ENCODE data around the gene NUTM2F.
"Not testable (repeated sequence)": the region's sequence is repeated elsewhere in the genome, so short reads cannot be mapped to it uniquely, and the experiment has no call there.

NUTM2F gene

GRCh38 chr9:94328544-94328943 lies at the start of gene NUTM2F:
Gene NUTM2F, minus strand, starts transcription at chr9:94328644. Its CDS starts 21 bp downstream, at chr9:94328623.
- DNase-seq; intact Hi-C loops (cut with DNase I; ENCODE audit: low total_unique reads); H3K4me3 ChIP-seq; H3K27ac ChIP-seq; H3K9me3 ChIP-seq; H3K4me1 ChIP-seq; H3K27me3 ChIP-seq; H3K36me3 ChIP-seq: not testable (repeated sequence)

GRCh38 chr9:94375197-94375596 lies 46.8 kb upstream of the NUTM2F start:
- H3K4me3 ChIP-seq = peak overlapping the region; percentile 66 to 68
- H3K27me3 ChIP-seq; H3K4me1 ChIP-seq; intact Hi-C loops (cut with DNase I; ENCODE audit: low total_unique reads); H3K36me3 ChIP-seq; H3K9me3 ChIP-seq; DNase-seq: not testable (repeated sequence)
- peak overlapping the region; percentile 69 to 75 for H3K27ac ChIP-seq

GRCh38 chr9:94374176-94375056 lies 46.0 kb upstream of the NUTM2F start:
- peak; percentile 90 to 96 for DNase-seq
- H3K4me1 ChIP-seq; H3K9me3 ChIP-seq; H3K27me3 ChIP-seq; intact Hi-C loops (cut with DNase I; ENCODE audit: low total_unique reads); H3K36me3 ChIP-seq: not testable (repeated sequence)
- peak overlapping the region; percentile 66 to 68 for H3K4me3 ChIP-seq
- H3K27ac ChIP-seq = peak overlapping the region; percentile 69 to 75

GRCh38 chr9:94373779-94374175 lies 45.3 kb upstream of the NUTM2F start:
- H3K27me3 ChIP-seq; H3K36me3 ChIP-seq; DNase-seq; intact Hi-C loops (cut with DNase I; ENCODE audit: low total_unique reads); H3K9me3 ChIP-seq; H3K4me1 ChIP-seq: not testable (repeated sequence)
- peak overlapping the region in 1 of 2 donors; percentile 75 for H3K27ac ChIP-seq
- H3K4me3 ChIP-seq = peak overlapping the region; percentile 66 to 68

GRCh38 chr9:94370266-94370665 lies 41.8 kb upstream of the NUTM2F start:
- DNase-seq; H3K9me3 ChIP-seq; H3K27me3 ChIP-seq; H3K4me1 ChIP-seq; intact Hi-C loops (cut with DNase I; ENCODE audit: low total_unique reads); H3K4me3 ChIP-seq; H3K36me3 ChIP-seq; H3K27ac ChIP-seq: not testable (repeated sequence)

- DNase-seq; H3K4me1 ChIP-seq; H3K36me3 ChIP-seq; H3K9me3 ChIP-seq; H3K4me3 ChIP-seq; H3K27me3 ChIP-seq; intact Hi-C loops (cut with DNase I; ENCODE audit: low total_unique reads); H3K27ac ChIP-seq: not testable (repeated sequence)
These were observed 35.7 kb upstream of the NUTM2F start for GRCh38 chr9:94364093-94364614.

- H3K9me3 ChIP-seq; H3K27ac ChIP-seq; H3K27me3 ChIP-seq; H3K4me1 ChIP-seq; DNase-seq; intact Hi-C loops (cut with DNase I; ENCODE audit: low total_unique reads); H3K36me3 ChIP-seq; H3K4me3 ChIP-seq: not testable (repeated sequence)
These were observed 28.7 kb upstream of the NUTM2F start for GRCh38 chr9:94357158-94357557.

GRCh38 chr9:94351901-94352723 lies 23.7 kb upstream of the NUTM2F start:
- H3K4me1 ChIP-seq; intact Hi-C loops (cut with DNase I; ENCODE audit: low total_unique reads); H3K4me3 ChIP-seq; H3K9me3 ChIP-seq; H3K27ac ChIP-seq; H3K27me3 ChIP-seq; H3K36me3 ChIP-seq; DNase-seq: not testable (repeated sequence)

GRCh38 chr9:94348754-94349153 lies 20.3 kb upstream of the NUTM2F start:
- H3K4me1 ChIP-seq; H3K27ac ChIP-seq; H3K27me3 ChIP-seq; H3K36me3 ChIP-seq; intact Hi-C loops (cut with DNase I; ENCODE audit: low total_unique reads); H3K9me3 ChIP-seq; DNase-seq; H3K4me3 ChIP-seq: not testable (repeated sequence)

- H3K9me3 ChIP-seq; H3K4me1 ChIP-seq; H3K36me3 ChIP-seq; DNase-seq; intact Hi-C loops (cut with DNase I; ENCODE audit: low total_unique reads); H3K4me3 ChIP-seq; H3K27me3 ChIP-seq; H3K27ac ChIP-seq: not testable (repeated sequence)
These were observed 19.0 kb upstream of the NUTM2F start for GRCh38 chr9:94347451-94347850.

- H3K27ac ChIP-seq; intact Hi-C loops (cut with DNase I; ENCODE audit: low total_unique reads); H3K4me1 ChIP-seq; H3K36me3 ChIP-seq; H3K27me3 ChIP-seq; H3K9me3 ChIP-seq; DNase-seq; H3K4me3 ChIP-seq: not testable (repeated sequence)
These were observed 13.3 kb upstream of the NUTM2F start for GRCh38 chr9:94341703-94342102.

- DNase-seq; intact Hi-C loops (cut with DNase I; ENCODE audit: low total_unique reads); H3K4me1 ChIP-seq; H3K4me3 ChIP-seq; H3K36me3 ChIP-seq; H3K27me3 ChIP-seq; H3K9me3 ChIP-seq; H3K27ac ChIP-seq: not testable (repeated sequence)
These were observed 12.3 kb upstream of the NUTM2F start for GRCh38 chr9:94340750-94341149.

- H3K4me1 ChIP-seq; H3K27ac ChIP-seq; H3K9me3 ChIP-seq; intact Hi-C loops (cut with DNase I; ENCODE audit: low total_unique reads); H3K27me3 ChIP-seq; DNase-seq; H3K36me3 ChIP-seq; H3K4me3 ChIP-seq: not testable (repeated sequence)
These were observed 11.2 kb upstream of the NUTM2F start for GRCh38 chr9:94339657-94340056.

- intact Hi-C loops (cut with DNase I; ENCODE audit: low total_unique reads); H3K4me1 ChIP-seq; H3K27ac ChIP-seq; DNase-seq; H3K36me3 ChIP-seq; H3K9me3 ChIP-seq; H3K27me3 ChIP-seq; H3K4me3 ChIP-seq: not testable (repeated sequence)
These were observed 10.3 kb upstream of the NUTM2F start for GRCh38 chr9:94338723-94339122.
